ENCODE measurements around the gene GPR4. TPM values are rescaled to one million over a fixed set of nuclear protein-coding genes. Genes with fewer than 3 reads are reported as not detected.

Gene GPR4
- total RNA-seq, 2 donors from 2014 or later, result 0.59 to 1.5 TPM

DNA sequence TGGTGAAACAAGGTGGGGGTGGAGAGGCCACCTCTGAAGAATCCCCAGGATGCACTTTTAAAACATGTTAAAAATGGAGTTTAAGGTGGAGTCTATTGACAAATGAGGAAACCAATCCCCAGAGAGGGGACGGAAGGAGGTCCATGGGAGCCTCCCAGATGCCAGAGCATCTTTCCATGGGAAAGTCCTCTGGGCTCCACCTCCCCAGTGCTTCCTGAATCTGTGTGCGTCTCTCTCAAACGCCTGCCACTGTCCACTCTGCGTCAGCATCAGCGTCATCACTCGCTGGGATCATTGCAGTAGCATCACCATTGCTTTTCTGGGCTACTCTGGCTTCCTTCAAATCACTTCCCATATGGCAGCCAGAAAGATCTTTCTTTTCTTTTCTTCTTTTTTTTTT is 6.2 kb downstream of the GPR4 start:
- intact Hi-C loops (cut with DNase I, micrococcal nuclease), result loop anchor here in 1 of 2 donors (10.0 kb wide), 1 partner anchor 49 kb away; no protein-coding TSS in a partner anchor
- ATAC-seq (no peak), DNase-seq (no peak)

DNA sequence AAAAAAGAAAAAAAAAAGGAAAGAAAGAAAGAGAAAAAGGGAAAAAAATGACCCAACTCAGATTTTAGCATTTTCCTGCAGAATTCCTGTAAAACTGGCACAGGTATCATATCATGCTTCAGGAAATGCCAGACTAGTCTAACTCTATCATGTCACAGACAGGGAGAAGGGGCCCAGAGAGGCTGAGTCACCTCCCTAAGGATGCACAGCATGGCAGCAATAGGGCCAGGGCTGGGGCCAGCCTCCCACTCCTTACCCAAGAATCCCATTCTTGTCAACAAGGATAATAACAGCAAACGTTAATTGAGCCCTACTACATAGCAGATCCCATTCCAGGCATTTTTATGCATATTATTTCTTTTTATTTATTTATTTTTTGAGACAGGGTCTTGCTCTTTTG is 8.5 kb downstream of the GPR4 start:
- ATAC-seq, result no peak
- intact Hi-C loops (cut with DNase I, micrococcal nuclease), result loop anchor here in 1 of 2 donors (10.0 kb wide), 1 partner anchor 51 kb away; no protein-coding TSS in a partner anchor
- no peak for DNase-seq

DNA sequence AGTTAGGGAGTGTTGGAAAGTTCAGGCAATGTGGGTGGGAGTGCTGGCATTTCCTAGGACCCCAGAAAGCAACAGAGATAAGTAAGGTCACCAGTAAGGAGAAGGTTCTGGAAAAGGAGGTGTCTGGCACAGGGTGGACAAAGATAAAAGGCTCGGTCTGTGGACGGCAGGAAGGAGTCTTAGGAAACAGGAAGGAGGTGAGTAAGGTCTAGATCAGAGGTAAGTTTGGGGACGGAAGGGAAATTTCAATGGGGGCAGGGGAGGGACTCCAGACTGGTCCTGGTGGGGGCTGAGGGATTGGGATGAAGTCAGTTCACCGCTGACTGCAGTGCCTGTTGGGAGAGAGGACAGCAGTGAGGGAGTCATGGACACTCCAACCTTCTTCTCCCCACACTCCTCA is 9.6 kb downstream of the GPR4 start:
- intact Hi-C loops (cut with DNase I, micrococcal nuclease), result loop anchor here in 1 of 2 donors (10.0 kb wide), 1 partner anchor 52 kb away; no protein-coding TSS in a partner anchor
- DNase-seq, result no peak
- ATAC-seq, result no peak

DNA sequence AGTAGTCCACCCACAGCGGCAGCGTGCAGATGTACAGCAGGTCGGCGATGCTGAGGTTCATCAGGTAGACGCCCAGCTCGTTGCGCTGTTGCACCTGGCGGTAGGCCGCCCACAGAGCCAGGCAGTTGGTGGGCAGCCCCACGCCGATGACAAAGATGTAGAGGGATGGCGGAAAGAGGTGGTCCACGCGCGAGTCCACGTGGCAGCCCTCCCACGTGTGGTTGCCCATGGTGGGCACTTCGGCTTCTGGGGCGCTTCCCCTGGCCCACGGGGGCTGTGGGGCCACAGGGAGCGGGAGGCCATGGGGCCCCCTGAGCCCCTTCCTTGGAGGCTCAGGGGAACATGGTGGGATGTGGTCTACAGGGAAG is 10.4 kb downstream of the GPR4 start:
- DNase-seq (no peak), ATAC-seq (no peak)
- intact Hi-C loops (cut with DNase I, micrococcal nuclease), result loop anchor here in 1 of 2 donors (10.0 kb wide), 1 partner anchor 53 kb away; no protein-coding TSS in a partner anchor

DNA sequence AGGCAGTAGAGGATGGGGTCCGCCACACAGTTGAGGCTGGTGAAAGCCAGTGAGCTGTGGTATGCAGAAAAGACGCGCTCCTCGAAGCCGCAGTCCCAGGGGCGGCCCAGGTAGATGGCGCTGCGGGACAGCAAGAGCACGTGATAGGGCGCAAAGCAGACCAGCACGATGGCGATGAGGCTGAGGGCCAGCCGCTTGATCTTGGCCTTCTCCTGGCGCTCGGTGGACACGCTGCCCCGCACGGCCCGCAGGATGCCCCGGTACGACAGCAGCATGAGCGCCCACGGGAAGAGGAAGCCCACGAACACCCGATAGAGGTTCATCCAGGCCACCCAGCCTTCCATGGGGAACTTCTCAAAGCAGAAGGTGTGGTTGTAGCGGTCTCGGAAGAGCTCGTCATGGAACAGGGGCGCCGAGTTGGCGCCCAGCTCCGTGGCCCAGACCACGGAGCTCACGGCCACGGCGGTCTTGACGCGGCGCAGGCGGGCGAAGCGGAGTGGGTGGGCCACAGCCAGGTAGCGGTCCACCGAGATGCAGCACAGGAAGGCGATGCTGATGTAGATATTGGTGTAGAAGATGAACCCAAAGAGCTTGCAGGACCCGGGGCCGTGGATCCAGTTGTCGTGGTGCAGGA is 10.9 kb downstream of the GPR4 start:
- ATAC-seq (peak; percentile 89), DNase-seq (peak; percentile 51 to 76)
- intact Hi-C loops (cut with DNase I, micrococcal nuclease), result loop anchor here in 1 of 2 donors (10.0 kb wide), 1 partner anchor 54 kb away; no protein-coding TSS in a partner anchor

GRCh38 chr19:45590300-45591003 is 11.6 kb downstream of the GPR4 start:
- peak; percentile 6 for ATAC-seq
- DNase-seq, result no peak
- intact Hi-C loops (cut with DNase I, micrococcal nuclease), result loop anchor here in 1 of 2 donors (10.0 kb wide), 1 partner anchor 54 kb away; no protein-coding TSS in a partner anchor

DNA sequence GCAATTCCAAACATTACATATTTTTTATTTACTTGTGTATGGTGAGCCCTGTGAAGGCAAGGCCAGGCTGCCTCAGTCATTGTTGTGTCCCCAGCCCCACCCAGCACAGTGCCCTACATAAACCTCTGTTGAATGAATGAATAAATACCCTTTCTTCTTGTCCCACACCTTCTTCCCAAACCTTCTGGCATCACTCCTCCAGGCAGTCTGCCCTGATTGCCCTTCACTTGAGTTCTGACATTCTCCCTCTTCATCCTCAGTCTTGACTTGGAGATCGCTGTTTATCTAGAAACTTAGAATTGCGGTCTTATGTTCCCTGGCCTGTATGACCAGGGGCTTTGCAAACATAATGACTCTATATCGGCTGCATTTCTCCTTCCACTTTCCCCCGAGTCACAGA is 12.2 kb downstream of the GPR4 start:
- ATAC-seq, result no peak
- no peak for DNase-seq
- intact Hi-C loops (cut with DNase I, micrococcal nuclease), result loop anchor here in 1 of 2 donors (10.0 kb wide), 1 partner anchor 55 kb away; no protein-coding TSS in a partner anchor

DNA sequence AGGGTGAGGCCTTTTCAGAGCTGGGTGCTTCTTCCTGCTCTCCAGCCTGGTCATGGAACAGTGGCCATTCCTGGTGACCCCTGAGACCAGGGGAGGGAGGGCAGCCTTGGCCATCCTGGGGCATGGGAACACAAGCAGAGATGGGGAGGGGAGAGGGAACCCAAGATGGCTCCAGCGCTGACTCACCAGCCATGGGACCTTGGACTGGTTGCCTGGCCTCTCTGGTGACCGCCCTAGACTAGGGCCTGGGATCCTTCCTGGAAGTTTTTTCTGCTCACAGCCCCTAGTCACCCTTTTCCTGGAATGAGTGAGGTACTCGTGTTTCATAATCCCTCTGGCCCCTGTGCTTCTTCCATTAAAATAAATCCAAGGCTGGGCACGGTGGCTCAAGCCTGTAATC is 14.1 kb downstream of the GPR4 start:
- ATAC-seq (no peak), DNase-seq (no peak)
- intact Hi-C loops (cut with DNase I, micrococcal nuclease), result no loop called here

DNA sequence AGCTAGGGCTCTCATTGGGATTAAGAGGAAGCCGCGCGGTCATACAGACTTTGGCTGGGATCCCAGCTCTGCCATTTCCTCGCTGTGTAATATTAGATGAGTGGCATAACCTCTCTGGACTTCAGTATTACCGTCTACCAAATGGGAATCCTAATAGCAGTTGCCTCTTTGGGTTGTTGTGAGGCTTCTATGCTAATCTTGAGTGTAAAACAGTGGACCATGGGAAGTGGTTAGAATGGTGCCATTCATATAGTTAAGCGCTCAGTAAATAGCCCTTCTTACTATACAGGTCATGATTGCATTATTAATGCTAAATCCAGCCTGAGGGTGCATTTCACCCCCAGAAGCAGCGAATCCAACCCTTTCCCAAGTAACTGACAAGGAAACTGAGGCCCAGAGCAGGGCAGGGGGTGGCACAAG is 16.8 kb downstream of the GPR4 start:
- intact Hi-C loops (cut with DNase I, micrococcal nuclease), result no loop called here
- DNase-seq (no peak), ATAC-seq (no peak)

DNA sequence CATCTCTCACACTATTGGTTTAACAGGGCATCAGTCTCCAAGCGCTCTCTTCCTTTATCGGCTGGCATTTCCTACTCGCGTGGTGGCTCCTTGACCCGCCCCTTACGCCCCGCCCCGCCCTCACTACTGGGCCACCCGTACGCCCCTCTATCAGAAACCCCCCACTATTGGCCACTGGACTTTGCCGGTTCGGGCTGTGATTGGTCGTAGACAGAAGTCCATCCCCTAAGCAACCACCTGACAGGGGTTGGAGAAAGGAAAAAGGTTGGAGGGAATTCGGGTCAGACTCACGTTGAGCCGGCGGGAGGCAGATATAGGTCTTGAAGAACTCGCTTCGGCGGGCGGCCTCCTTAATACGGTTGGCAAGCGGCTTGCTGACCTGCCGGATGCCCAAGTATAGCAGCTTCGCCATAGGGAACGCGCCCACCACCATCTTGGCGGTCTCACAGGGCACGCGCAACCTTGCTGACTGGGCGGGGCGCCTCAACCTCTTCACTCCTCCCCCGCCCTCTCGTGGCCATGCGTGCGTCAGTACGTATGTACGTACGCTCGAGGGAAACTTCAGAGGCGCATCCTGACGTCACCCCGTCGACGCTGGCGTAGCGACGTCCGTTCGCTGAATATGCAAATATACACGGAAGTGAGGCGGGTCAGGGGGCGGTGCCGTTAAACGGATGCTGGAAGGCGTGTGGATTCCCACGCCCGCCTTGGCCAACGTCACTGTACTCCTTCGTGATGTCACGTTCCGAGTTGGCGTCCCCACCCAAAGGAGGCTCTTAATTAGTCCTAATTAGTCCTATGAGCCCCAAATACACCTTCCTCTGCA is 17.5 kb downstream of the GPR4 start, which contains the start of gene OPA3:
Gene OPA3, minus strand, starts transcription at position 471 of the 826 bp plus-strand sequence. Its CDS starts 38 bp downstream, at position 433.
- intact Hi-C loops (cut with DNase I, micrococcal nuclease), result no loop called here
- peak; percentile 86 for ATAC-seq
- peak; percentile 100 for DNase-seq

GRCh38 chr19:45581576-45581975 is 20.4 kb downstream of the GPR4 start:
- intact Hi-C loops (cut with DNase I, micrococcal nuclease), result no loop called here
- ATAC-seq, result no peak
- DNase-seq, result no peak

DNA sequence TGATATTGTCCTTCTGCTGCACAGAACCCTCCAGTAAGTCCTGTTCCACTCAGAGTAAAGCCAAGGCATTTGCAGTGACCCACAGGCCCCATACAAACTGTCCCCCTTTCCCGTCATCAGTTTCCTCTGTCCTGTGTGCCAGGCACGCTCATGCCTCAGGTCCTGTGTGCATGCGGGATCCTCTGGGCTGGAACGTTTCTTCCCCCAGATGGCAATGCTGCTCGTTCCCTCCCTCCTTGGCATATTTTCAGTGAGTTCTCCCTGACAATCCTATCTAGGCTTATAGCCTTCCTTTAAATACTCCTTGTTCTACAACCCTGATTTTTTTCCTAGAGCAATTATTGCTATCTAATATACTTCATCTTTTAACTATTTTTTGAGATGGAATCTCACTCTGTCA is 23.2 kb downstream of the GPR4 start:
- DNase-seq, result no peak
- intact Hi-C loops (cut with DNase I, micrococcal nuclease), result loop anchor here in 1 of 2 donors (10.0 kb wide), 1 partner anchor 54 kb away; no protein-coding TSS in a partner anchor
- no peak for ATAC-seq

- intact Hi-C loops (cut with DNase I, micrococcal nuclease), result loop anchor here in 1 of 2 donors (10.0 kb wide), 1 partner anchor 53 kb away; no protein-coding TSS in a partner anchor
- ATAC-seq, result peak; percentile 92
- peak; percentile 53 to 66 for DNase-seq
Measured at GRCh38 chr19:45577111-45577905, 24.7 kb downstream of the GPR4 start.

GRCh38 chr19:45576682-45577081 is 25.3 kb downstream of the GPR4 start:
- intact Hi-C loops (cut with DNase I, micrococcal nuclease), result loop anchor here in 1 of 2 donors (10.0 kb wide), 1 partner anchor 52 kb away; no protein-coding TSS in a partner anchor
- DNase-seq (no peak), ATAC-seq (no peak)

DNA sequence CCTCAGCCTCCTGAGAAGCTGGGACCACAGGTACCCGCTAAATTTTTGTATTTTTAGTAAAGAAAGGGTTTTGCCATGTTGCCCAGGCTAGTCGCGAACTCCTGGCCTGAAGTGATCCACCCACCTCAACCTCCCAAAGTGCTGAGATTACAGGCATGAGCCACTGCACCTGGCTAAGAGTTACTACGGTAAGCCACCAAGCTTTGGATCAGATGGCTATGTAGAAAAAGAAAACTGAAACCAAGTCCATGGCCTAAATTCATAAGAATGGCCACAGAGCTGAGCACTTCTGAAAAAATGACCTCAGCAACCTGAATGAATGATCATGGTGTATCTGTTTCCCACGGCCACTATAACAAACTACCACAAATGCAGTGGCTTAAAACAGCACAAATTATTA is 26.8 kb downstream of the GPR4 start:
- ATAC-seq (no peak), DNase-seq (no peak)
- intact Hi-C loops (cut with DNase I, micrococcal nuclease), result loop anchor here in 1 of 2 donors (10.0 kb wide), 1 partner anchor 50 kb away; no protein-coding TSS in a partner anchor

DNA sequence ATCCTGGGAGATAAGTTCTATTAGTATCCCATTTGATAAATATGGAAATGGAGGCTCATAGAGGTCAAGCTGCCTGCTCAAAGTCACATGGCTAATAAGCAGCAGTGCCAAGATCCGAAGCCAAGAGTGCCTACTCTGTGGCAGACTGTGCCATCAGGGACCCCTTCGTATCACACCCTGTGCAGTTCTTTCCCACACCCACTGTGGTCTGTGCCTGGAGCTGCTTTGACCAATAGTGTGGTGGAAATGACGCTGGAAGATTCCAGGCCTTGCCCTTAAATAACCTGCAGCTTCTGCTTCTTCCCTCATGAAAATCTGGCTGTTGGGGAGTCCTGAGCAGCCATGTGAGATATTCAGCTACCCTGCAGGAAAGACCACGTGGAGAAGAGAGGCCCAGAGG is 27.5 kb downstream of the GPR4 start:
- no peak for ATAC-seq
- intact Hi-C loops (cut with DNase I, micrococcal nuclease), result loop anchor here in 1 of 2 donors (10.0 kb wide), 1 partner anchor 50 kb away; no protein-coding TSS in a partner anchor
- DNase-seq, result no peak

DNA sequence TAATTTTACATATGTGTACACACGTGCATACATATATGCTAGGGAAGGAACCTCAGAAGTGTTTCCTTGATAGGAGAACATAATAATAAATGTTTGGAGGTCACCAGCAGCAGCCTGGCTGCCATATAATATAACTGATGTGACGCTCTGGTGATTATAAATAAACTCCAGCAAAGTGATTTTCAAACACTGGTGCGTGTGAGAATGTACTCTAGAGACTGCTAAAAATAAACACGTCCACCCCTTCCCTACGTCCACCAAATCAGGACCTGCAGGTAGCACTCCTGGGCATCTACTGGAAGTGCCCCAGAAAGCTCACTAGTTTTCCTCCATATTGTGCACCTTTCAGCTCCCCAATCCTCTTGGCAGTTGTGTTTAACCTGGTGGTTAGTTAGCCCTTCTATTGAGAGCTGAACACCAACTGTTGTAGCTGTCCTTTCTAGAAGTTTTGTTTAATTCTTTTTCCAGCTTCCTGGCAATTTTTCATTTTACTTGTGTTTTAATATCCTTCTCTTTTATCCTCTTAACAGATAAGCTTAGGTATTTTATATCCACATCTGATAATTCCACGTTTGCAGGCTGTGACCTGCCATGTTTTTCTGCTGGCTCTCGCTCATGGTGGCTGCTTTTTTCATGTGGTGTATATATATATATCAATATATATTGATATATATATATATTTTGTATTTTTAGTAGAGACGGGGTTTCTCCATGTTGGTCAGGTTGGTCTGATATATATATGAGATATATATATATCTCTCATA is 30.4 kb downstream of the GPR4 start:
- ATAC-seq (no peak), DNase-seq (no peak)
- intact Hi-C loops (cut with DNase I, micrococcal nuclease), result loop anchor here in 1 of 2 donors (10.0 kb wide), 1 partner anchor 47 kb away; no protein-coding TSS in a partner anchor

All from left colon (tissue), 2 donors.